HuH-7.5 (cell line): ENCODE measurements around the gene DHX30.
"Not testable (repeated sequence)": the region's sequence is repeated elsewhere in the genome, so short reads cannot be mapped to it uniquely, and the experiment has no call there.

Experiments used
- DNase-seq: peaks from one replicate; pipeline ENCODE4 v3.0.0; 2011; ENCODE audit warnings: low spot score

Gene DHX30

DNA sequence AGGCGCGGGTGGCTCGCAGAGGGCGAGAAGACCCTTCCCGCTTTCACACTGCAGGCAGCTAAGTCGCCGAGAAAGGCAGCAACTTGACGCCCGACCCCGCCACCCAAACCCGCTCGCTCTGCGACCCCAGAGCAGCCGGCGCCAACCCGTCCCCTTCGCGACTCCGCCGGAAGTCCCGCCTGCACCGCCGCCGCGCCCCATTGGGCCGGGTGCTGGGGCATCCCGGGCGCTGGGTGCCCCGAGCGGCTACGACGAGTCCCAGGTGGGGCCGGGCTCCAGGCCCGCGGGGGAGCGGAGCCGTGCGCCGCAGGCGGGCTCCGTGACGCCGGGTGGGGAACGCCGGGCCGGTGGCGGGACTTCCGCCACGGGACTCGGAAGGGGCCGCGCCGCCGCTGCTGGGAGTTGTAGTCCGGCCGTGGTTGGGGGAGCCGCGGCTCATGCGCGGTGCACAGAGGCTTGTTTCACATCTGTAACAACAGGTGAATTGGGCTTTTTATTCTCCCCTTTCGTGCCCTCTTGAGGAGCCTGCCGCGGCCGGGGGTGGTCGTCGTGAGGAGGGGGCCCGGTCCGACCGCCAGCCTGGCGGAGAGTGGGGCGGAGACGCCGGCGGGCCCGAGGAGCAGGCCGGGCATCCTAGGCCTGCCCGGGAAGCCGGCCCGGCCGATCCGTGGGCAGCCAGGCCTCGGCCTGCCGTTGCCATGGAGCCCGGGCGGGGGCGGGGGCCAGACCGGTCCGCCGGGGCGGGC, at the start of gene DHX30:
Gene DHX30, plus strand, starts transcription at position 405 of the 746 bp plus-strand sequence. CDS start 7,546 bp downstream, outside the sequence.
- peak; percentile 88 for DNase-seq

DNA sequence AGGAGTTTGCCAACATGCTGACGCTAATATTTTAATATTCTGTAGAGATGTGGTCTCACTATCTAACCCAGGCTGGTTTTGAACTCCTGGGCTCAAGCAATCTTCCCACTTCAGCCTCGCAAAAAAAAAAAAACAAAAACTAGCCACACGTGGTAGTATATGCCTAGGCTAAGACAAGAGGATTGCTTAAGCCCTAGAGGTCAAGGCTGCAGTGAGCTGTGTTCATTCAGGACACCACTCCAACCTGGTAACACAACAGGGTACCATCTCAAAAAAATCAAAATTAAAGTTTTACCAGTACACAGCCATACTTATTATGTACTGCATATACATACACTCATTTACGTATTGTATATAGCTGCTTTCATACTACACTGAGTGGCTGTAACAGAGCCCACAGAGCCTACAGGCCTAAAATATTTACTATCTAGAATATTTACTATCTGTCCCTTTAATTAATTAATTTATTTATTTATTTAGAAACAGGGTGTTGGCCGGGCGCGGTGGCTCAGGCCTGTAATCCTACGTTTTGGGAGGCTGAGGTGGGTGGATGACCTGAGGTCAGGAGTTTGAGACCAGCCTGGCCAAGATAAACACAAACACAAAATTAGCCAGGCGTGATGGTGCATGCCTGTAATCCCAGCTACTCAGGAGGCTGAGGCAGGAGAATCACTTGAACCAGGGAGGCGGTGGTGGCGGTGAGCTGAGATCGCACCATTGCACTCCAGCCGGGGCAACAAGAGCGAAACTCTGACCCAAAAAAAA, 44.5 kb upstream of the DHX30 start:
- no peak for DNase-seq

DNA sequence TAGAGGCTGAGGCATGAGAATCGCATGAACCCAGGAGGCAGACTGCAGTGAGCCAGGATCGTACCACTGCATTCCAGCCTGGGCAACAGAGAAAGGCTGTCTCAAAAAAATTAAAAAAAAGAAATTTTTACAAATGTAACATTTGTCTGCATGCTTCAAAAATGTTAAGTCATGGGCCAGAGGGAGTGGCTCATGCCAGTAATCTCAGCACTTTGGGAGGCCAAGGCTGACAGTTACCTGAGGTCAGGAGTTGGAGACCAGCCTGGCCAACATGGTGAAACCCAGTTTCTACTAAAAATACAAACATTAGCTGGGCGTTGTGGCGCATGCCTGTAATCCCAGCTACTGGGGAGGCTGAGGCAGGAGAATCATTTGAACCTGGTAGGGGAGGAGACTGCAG, 42.7 kb upstream of the DHX30 start:
- DNase-seq: not testable (repeated sequence)

DNA sequence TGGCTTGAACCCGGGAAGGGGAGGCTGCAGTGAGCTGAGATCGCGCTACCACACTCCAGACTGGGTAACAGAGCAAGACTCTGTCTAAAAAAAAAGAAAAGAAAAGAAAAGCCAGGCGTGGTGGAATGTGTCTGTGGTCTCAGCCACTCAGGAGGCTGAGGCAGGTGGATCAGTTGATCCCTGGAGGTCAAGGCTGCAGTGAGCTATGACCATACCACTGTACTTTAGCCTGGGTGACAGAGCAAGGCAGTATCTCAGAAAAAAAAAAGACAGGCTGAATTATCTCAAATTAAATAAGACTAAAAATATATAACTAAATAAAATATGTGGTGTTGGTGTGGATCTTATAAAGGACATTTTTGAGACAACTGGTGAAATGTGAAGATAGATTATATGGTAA, 41.9 kb upstream of the DHX30 start:
- DNase-seq: no peak

- DNase-seq: no peak
Observed at GRCh38 chr3:47762233-47762632, 40.7 kb upstream of the DHX30 start.

GRCh38 chr3:47766186-47766585, 36.8 kb upstream of the DHX30 start:
- DNase-seq: no peak

DNA sequence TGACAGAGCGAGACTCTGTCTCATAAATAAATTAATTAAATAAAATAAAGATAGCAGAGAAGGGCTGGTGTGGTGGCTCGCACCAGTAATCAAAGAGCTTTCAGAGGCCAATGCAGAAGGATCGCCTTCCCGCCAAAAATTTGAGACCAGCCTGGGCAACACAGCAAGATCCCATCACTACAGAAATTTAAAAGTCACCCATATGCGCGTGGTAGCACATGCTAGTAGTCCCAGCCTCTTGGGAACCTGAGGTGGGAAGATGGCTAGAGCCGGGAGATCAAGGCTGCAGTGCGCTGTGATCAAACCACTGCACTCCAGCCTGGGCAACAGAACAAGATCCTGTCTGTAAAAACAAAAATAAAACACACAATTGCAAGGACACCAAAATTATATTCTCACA, 30.9 kb upstream of the DHX30 start:
- no peak for DNase-seq

DNA sequence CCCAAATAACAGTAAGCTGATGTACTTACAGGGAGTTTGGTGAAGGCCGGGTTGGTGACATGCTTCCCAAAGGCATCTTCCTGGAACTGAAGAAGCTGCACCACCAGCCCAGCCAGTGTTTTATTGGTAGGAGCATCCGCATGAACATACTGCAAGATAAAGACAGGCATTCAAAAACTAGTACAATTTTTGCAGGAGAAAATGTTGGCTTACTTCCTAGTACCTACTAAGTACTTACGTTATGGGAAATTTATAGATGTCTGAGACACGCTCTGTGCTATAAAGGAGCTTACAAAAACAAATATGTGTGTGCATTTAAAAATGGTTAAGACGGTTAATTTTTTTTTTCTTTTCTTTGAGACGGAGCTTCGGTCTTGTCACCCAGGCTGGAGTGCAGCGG, 30.1 kb upstream of the DHX30 start:
- no peak for DNase-seq

DNA sequence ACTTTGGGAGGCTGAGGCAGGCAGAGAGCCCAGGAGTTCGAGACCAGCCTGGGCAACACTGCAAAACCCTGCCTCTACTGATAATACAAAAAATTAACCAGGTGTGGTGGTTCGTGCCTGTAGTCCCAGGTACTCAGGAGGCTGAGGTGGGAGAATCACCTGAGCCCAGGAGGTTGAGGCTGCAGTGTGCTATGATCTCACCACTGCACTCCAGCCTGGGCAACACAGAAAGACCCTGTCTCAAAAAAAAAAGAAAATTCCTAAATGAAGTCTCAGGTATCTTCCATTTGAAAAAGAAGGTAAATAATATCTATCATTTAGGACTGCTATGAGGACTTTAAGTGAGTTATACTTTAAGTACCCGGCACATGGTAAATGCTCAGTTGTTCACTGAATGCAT, 24.2 kb upstream of the DHX30 start:
- DNase-seq: no peak

- peak; percentile 40 for DNase-seq
Observed at GRCh38 chr3:47780741-47781684, 21.9 kb upstream of the DHX30 start.

DNA sequence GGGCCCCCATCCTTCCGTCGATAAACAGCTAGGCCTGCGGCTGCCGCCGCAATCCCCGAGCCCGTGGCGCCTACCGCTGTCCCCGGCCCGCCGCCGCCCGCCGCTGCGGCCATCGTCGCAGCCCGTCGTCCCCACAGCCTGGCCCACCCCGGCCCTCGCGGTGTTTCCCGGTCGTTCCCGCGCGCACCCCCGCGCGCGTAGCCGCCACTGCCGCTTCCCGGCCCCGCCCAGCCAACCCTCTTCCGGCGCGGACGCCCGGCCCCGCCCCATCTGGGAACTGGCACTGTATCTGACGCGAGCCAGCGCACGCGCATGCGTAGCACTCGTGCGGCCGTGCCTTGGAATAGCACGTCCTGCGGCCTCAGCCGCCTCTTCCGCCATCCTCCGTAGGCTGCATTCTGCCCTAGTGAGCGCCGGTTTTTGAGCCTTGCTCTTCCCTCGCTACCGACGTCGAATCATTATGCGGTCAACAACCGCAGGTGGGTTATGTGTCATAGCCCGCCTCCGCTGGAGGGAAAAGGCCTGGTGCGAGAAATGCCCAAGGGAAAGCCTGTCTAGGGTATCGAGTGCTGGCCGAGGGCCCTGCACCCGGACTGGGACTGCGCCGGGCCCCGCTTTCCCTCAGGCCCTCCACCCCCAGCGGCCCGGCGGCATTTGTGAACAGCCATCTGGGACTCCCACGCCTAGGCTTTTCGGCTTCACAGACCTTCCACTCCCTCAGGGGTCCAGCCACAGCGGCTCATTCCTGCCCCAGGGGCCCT, 21.1 kb upstream of the DHX30 start, which contains the start of gene SMARCC1:
Gene SMARCC1, minus strand, starts transcription at position 209 of the 761 bp plus-strand sequence. Its CDS starts 96 bp downstream, at position 113.
- peak; percentile 96 for DNase-seq

DNA sequence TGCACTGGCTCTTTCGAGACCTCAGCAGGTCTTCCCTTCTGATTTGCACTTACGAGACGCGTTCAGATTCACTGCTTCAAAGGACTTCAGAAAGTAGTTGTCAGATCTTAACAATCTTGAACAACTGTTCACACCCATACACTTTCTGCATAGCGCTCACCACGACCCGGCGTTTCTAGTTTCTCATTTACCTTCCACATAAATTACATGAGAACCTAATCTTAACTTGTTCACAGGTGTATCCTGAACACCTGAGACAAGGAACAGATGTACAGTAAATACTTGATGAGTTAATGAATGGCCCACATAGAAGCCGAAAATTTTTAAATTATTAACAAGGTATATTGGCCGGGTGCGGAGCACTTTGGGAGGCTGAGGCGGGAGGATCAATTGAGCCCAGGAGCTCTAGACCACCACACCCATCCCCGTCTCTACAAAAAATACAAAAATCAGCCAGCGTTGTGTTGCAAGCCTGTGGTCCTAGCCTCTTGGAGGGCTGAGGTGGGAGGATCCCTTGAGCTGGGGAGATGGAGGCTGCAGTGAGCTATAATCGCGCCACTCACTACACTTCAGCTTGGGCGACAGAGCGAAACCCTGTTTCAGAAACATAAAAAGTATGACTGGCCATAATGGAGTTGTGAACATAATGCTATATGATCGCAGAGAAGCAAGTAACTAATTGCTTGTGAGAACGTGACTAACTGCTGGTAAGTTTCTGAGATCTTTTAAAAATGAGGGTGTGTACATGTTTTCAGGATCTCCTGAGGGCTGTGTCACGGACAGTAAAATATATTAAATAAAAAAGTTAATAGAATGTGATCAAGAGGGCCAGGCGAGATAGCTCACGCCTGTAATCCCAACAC, 20.3 kb upstream of the DHX30 start:
- DNase-seq: no peak

GRCh38 chr3:47783673-47784072, 19.3 kb upstream of the DHX30 start:
- no peak for DNase-seq

- no peak for DNase-seq
Observed at GRCh38 chr3:47791193-47791855, 11.6 kb upstream of the DHX30 start.

DNA sequence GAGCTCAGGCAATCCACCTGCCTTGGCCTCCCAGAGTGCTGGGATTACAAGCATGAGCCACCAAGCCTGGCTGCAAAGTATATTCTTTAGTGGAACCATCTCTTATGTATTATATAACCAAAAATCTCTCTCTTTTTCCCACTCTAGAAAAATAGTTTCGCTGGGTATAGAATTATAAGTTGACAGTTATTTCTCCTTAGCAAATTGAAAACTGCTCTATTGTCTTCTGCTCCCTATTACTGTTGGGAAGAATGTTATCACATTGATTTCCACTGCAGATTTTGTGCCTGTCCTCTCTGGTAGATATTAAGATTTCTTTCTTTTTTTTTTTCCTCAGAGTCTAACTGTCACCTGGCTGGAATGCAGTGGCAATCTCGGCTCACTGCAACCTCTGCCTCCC, 10.2 kb upstream of the DHX30 start:
- no peak for DNase-seq

DNA sequence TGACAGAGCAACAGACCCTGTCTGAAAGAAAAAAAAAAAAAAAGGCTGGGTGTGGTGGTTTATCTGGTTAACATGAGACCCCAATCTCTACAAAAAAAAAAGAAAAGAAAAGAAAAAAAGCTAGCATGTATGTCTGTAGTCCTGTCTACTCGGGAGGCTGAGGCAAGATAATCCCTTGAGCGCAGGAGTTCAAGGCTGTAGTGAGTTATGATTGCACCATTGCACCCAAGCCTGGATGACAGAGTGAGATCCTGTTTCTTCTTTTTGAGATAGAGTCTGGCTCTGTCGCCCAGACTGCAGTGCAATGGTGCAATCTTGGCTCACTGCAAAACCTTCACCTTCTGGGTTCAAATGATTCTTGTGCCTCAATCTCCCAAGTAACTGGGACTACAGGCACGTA, 8.4 kb upstream of the DHX30 start:
- no peak for DNase-seq

DNA sequence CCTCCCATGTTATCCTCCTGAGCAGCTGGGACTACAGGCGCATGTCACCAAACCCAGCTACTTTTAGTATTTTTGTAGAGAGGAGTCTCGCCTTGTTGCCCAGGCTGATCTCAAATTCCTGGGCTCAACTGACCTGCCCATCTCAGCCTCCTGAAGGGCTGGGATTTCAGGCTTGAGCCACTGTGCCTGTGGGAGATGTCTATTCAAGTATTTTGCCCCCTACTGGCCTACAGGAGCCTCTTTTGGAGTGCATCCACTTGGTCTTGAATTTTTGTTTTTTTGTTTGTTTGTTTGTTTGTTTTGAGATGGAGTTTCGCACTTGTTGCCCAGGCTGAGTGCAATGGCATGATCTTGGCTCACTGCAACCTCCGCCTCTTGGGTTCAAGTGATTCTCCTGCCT, 3.2 kb upstream of the DHX30 start:
- no peak for DNase-seq

DNA sequence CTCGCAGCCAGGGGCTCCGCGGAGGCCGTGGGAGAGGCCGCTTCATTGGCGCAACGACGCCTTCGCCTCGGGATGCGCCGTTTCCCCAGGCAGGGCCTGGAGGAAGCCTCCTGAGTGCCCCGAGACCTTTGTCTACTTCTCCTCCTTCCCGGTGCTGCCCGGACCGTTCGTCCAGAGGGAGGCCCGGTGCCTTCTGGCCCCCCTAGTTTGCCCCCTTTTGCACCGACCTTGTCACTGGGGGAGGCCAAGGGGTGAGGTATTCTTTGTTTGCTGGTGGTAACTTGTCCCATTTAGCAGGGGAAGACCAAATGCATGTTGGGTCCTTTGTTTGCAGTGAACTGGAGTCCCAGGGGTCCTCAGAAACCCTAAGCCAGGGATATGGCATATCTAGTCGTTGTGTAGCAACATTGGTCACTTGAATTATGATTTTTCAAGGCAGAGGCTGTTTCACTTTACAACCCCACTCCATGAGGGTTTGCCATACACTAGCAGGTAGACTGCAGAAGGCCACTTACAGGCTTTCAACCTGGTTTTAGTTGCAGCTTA, 615 bp downstream of the DHX30 start:
- DNase-seq: no peak

- DNase-seq: no peak
Observed at GRCh38 chr3:47804577-47804976, 1.6 kb downstream of the DHX30 start.
